ENCODE results near the gene GOLGB1. TPM values are rescaled to one million over a fixed set of nuclear protein-coding genes. Genes with fewer than 3 reads are reported as not detected.

Gene GOLGB1
- total and polyA plus RNA-seq, 2 experiments from 2014 or later = 32.6 to 54.3 TPM

- 47 to 53% methylated on average over 4 of the region's 4 CpGs for WGBS, 2 experiments (ENCODE audit: low coverage in 1 of 2, low lambda C conversion rate in 2 of 2, missing lambda C conversion rate in 2 of 2)
Measured at GRCh38 chr3:121627211-121627610, 122.3 kb downstream of the GOLGB1 start.

GRCh38 chr3:121626495-121626894 is 123.0 kb downstream of the GOLGB1 start:
- no peak overlapping the region for H2AFZ ChIP-seq
- no peaks in the 10 kb centered on the region for H3K9me2 ChIP-seq (ENCODE audit: insufficient read depth)
- H3K9me3 ChIP-seq (ENCODE audit: low read depth) = no peaks in the 10 kb centered on the region
- H3K4me3 ChIP-seq = no peak overlapping the region
- H3K4me2 ChIP-seq (ENCODE audit: unreplicated experiment) = no peak overlapping the region
- no peak for TF ChIP-seq EZH2 (IDR thresholded peaks at IDR 0.05; ENCODE audit: insufficient read depth, poor library complexity, severe bottlenecking)
- TF ChIP-seq EZH2phosphoT487 (IDR thresholded peaks at IDR 0.05; ENCODE audit: insufficient read depth, low read depth) = no peak
- in situ Hi-C loops (cut with MboI) = no loop called here
- H3K4me1 ChIP-seq (ENCODE audit: insufficient read depth) = no peaks in the 10 kb centered on the region
- H4K20me1 ChIP-seq (ENCODE audit: insufficient read depth) = no peaks in the 10 kb centered on the region
- no peaks in the 10 kb centered on the region for H3K36me3 ChIP-seq (ENCODE audit: low read depth)
- no peaks in the 10 kb centered on the region for H3F3A ChIP-seq (ENCODE audit: insufficient read depth)
- H3K79me2 ChIP-seq (ENCODE audit: insufficient read depth) = no peaks in the 10 kb centered on the region
- no peaks in the 10 kb centered on the region for H3K27me3 ChIP-seq (replicated peaks; ENCODE audit: insufficient read depth)
- 71% methylated on average over 4 of the region's 4 CpGs for WGBS, 2 experiments (ENCODE audit: low coverage in 1 of 2, low lambda C conversion rate in 2 of 2, missing lambda C conversion rate in 2 of 2)
- no peak overlapping the region for H3K27ac ChIP-seq
- no peak for DNase-seq
- H3K9ac ChIP-seq = no peak overlapping the region

More at GRCh38 chr3:121627211-121627610, 122.3 kb downstream of the GOLGB1 start:
- no peaks in the 10 kb centered on the region for H3K79me2 ChIP-seq (ENCODE audit: insufficient read depth)
- no peaks in the 10 kb centered on the region for H3K9me3 ChIP-seq (ENCODE audit: low read depth)
- no peaks in the 10 kb centered on the region for H3K36me3 ChIP-seq (ENCODE audit: low read depth)
- no peaks in the 10 kb centered on the region for H3F3A ChIP-seq (ENCODE audit: insufficient read depth)
- no peak overlapping the region for H3K9ac ChIP-seq
- H3K27me3 ChIP-seq (replicated peaks; ENCODE audit: insufficient read depth) = no peaks in the 10 kb centered on the region
- no peaks in the 10 kb centered on the region for H3K9me2 ChIP-seq (ENCODE audit: insufficient read depth)
- no peaks in the 10 kb centered on the region for H4K20me1 ChIP-seq (ENCODE audit: insufficient read depth)
- in situ Hi-C loops (cut with MboI) = no loop called here
- no peaks in the 10 kb centered on the region for H3K4me1 ChIP-seq (ENCODE audit: insufficient read depth)
- DNase-seq = no peak
- H3K4me2 ChIP-seq (ENCODE audit: unreplicated experiment) = no peak overlapping the region
- H3K4me3 ChIP-seq = no peak overlapping the region
- no peak overlapping the region for H2AFZ ChIP-seq
- TF ChIP-seq EZH2 (IDR thresholded peaks at IDR 0.05; ENCODE audit: insufficient read depth, poor library complexity, severe bottlenecking) (no peak), EZH2phosphoT487 (IDR thresholded peaks at IDR 0.05; ENCODE audit: insufficient read depth, low read depth) (no peak)
- H3K27ac ChIP-seq = no peak overlapping the region

- 45 to 53% methylated on average over 14 of the region's 14 CpGs for WGBS, 2 experiments (ENCODE audit: low coverage in 1 of 2, low lambda C conversion rate in 2 of 2, missing lambda C conversion rate in 2 of 2)
- Histone ChIP-seq H3K9me2 (ENCODE audit: insufficient read depth) (no peaks in the 10 kb centered on the region), H2AFZ (no peak overlapping the region), H3F3A (ENCODE audit: insufficient read depth) (no peaks in the 10 kb centered on the region), H3K27ac (no peak overlapping the region), H3K27me3 (replicated peaks; ENCODE audit: insufficient read depth) (no peaks in the 10 kb centered on the region), H3K4me3 (no peak overlapping the region), H4K20me1 (ENCODE audit: insufficient read depth) (no peaks in the 10 kb centered on the region), H3K9ac (no peak overlapping the region), H3K9me3 (ENCODE audit: low read depth) (no peaks in the 10 kb centered on the region), H3K4me2 (ENCODE audit: unreplicated experiment) (no peak overlapping the region), H3K4me1 (ENCODE audit: insufficient read depth) (no peaks in the 10 kb centered on the region), H3K79me2 (ENCODE audit: insufficient read depth) (no peaks in the 10 kb centered on the region), H3K36me3 (ENCODE audit: low read depth) (no peaks in the 10 kb centered on the region)
- DNase-seq = no peak
- in situ Hi-C loops (cut with MboI) = no loop called here
- no peak for TF ChIP-seq EZH2 (IDR thresholded peaks at IDR 0.05; ENCODE audit: insufficient read depth, poor library complexity, severe bottlenecking)
- no peak for TF ChIP-seq EZH2phosphoT487 (IDR thresholded peaks at IDR 0.05; ENCODE audit: insufficient read depth, low read depth)
Measured at GRCh38 chr3:121624147-121624899, 125.2 kb downstream of the GOLGB1 start.

GRCh38 chr3:121621491-121621890 is 128.1 kb downstream of the GOLGB1 start:
- Histone ChIP-seq H3K9ac (no peak overlapping the region), H4K20me1 (ENCODE audit: insufficient read depth) (no peaks in the 10 kb centered on the region), H2AFZ (no peak overlapping the region), H3K27ac (no peak overlapping the region), H3K27me3 (replicated peaks; ENCODE audit: insufficient read depth) (peaks cover 6% of the 10 kb centered on the region; the same call in 1 of the 2 replicates), H3K4me1 (ENCODE audit: insufficient read depth) (no peaks in the 10 kb centered on the region), H3K79me2 (ENCODE audit: insufficient read depth) (no peaks in the 10 kb centered on the region), H3K4me3 (no peak overlapping the region), H3K4me2 (ENCODE audit: unreplicated experiment) (no peak overlapping the region), H3K9me2 (ENCODE audit: insufficient read depth) (no peaks in the 10 kb centered on the region), H3K36me3 (ENCODE audit: low read depth) (no peaks in the 10 kb centered on the region), H3F3A (ENCODE audit: insufficient read depth) (no peaks in the 10 kb centered on the region), H3K9me3 (ENCODE audit: low read depth) (no peaks in the 10 kb centered on the region)
- WGBS, 2 experiments (ENCODE audit: low coverage in 1 of 2, low lambda C conversion rate in 2 of 2, missing lambda C conversion rate in 2 of 2) = 66 to 76% methylated on average over 6 of the region's 6 CpGs
- no peak for DNase-seq
- TF ChIP-seq EZH2phosphoT487 (IDR thresholded peaks at IDR 0.05; ENCODE audit: insufficient read depth, low read depth) (no peak), EZH2 (IDR thresholded peaks at IDR 0.05; ENCODE audit: insufficient read depth, poor library complexity, severe bottlenecking) (no peak)
- in situ Hi-C loops (cut with MboI) = no loop called here
